ENCODE data around the gene FAM53B.

Gene FAM53B

GRCh38 chr10:124741922-124742412 lies 2.2 kb downstream of the FAM53B start:
- no peak for DNase-seq

GRCh38 chr10:124741281-124741921 lies 2.8 kb downstream of the FAM53B start:
- DNase-seq: no peak

- no peak for DNase-seq
Measured at GRCh38 chr10:124740369-124741280, 3.6 kb downstream of the FAM53B start.

GRCh38 chr10:124739986-124740368 lies 4.2 kb downstream of the FAM53B start:
- no peak for DNase-seq

- no peak for DNase-seq
Measured at GRCh38 chr10:124739119-124739921, 4.9 kb downstream of the FAM53B start.

- DNase-seq: no peak
Measured at GRCh38 chr10:124738441-124738840, 5.7 kb downstream of the FAM53B start.

GRCh38 chr10:124737708-124738107 lies 6.5 kb downstream of the FAM53B start:
- DNase-seq: no peak

GRCh38 chr10:124737221-124737620 lies 7.0 kb downstream of the FAM53B start:
- no peak for DNase-seq

GRCh38 chr10:124736491-124737136 lies 7.6 kb downstream of the FAM53B start:
- DNase-seq: no peak

- DNase-seq: no peak
Measured at GRCh38 chr10:124735491-124736286, 8.5 kb downstream of the FAM53B start.

- DNase-seq: no peak
Measured at GRCh38 chr10:124734311-124735166, 9.6 kb downstream of the FAM53B start.

GRCh38 chr10:124733571-124734245 lies 10.5 kb downstream of the FAM53B start:
- no peak for DNase-seq

- DNase-seq: no peak
Measured at GRCh38 chr10:124732931-124733570, 11.1 kb downstream of the FAM53B start.

GRCh38 chr10:124731551-124731950 lies 12.6 kb downstream of the FAM53B start:
- no peak for DNase-seq

- DNase-seq: no peak
Measured at GRCh38 chr10:124730790-124731189, 13.4 kb downstream of the FAM53B start.

GRCh38 chr10:124728830-124729661 lies 15.1 kb downstream of the FAM53B start:
- no peak for DNase-seq

GRCh38 chr10:124728071-124728829 lies 15.9 kb downstream of the FAM53B start:
- no peak for DNase-seq

GRCh38 chr10:124727361-124727960 lies 16.7 kb downstream of the FAM53B start:
- DNase-seq: no peak
